ENCODE data around the gene SEC16A.
"Not testable (repeated sequence)": the region's sequence is repeated elsewhere in the genome, so short reads cannot be mapped to it uniquely, and the experiment has no call there.

Gene SEC16A

GRCh38 chr9:136429683-136430491, 53.0 kb downstream of the SEC16A start:
- Histone ChIP-seq H3K27ac (no peak overlapping the region), H2AFZ (ENCODE audit: low read depth) (no peak overlapping the region), H3K36me3 (ENCODE audit: insufficient read depth) (no peaks in the 10 kb centered on the region), H4K20me1 (ENCODE audit: insufficient read depth) (no peaks in the 10 kb centered on the region), H3K4me2 (no peak overlapping the region), H3K79me2 (ENCODE audit: insufficient read depth, low read depth) (no peaks in the 10 kb centered on the region; the same call in 1 of the 2 replicates), H3K4me3 (IDR thresholded peaks at IDR 0.05; ENCODE audit: insufficient read depth, low read depth, low read length) (no peak overlapping the region), H3K4me1 (ENCODE audit: low read depth, poor library complexity, severe bottlenecking) (no peaks in the 10 kb centered on the region), H3K9ac (no peak overlapping the region), H3K27me3 (ENCODE audit: insufficient read depth, low read depth) (no peaks in the 10 kb centered on the region)
- no peak for TF ChIP-seq CTCF (conservative IDR thresholded peaks at IDR 0.05; ENCODE audit: low read depth, low read length)

GRCh38 chr9:136429075-136429628, 53.7 kb downstream of the SEC16A start:
- no peaks in the 10 kb centered on the region for H3K36me3 ChIP-seq (ENCODE audit: insufficient read depth)
- H3K9ac ChIP-seq = no peak overlapping the region
- H2AFZ ChIP-seq (ENCODE audit: low read depth) = no peak overlapping the region
- no peak overlapping the region for H3K4me3 ChIP-seq (IDR thresholded peaks at IDR 0.05; ENCODE audit: insufficient read depth, low read depth, low read length)
- TF ChIP-seq CTCF (conservative IDR thresholded peaks at IDR 0.05; ENCODE audit: low read depth, low read length) = no peak
- no peak overlapping the region for H3K4me2 ChIP-seq
- no peaks in the 10 kb centered on the region for H3K79me2 ChIP-seq (ENCODE audit: insufficient read depth, low read depth)
- H3K27me3 ChIP-seq (ENCODE audit: insufficient read depth, low read depth) = no peaks in the 10 kb centered on the region
- H4K20me1 ChIP-seq (ENCODE audit: insufficient read depth) = no peaks in the 10 kb centered on the region
- no peak overlapping the region for H3K27ac ChIP-seq
- H3K4me1 ChIP-seq (ENCODE audit: low read depth, poor library complexity, severe bottlenecking) = no peaks in the 10 kb centered on the region

- no peak overlapping the region for H3K27ac ChIP-seq
- no peak overlapping the region for H3K4me3 ChIP-seq (IDR thresholded peaks at IDR 0.05; ENCODE audit: insufficient read depth, low read depth, low read length)
- no peaks in the 10 kb centered on the region for H3K79me2 ChIP-seq (ENCODE audit: insufficient read depth, low read depth)
- H3K27me3 ChIP-seq (ENCODE audit: insufficient read depth, low read depth) = no peaks in the 10 kb centered on the region
- no peak overlapping the region for H3K9ac ChIP-seq
- H4K20me1 ChIP-seq (ENCODE audit: insufficient read depth) = no peaks in the 10 kb centered on the region
- no peak overlapping the region for H3K4me2 ChIP-seq
- no peak for TF ChIP-seq CTCF (conservative IDR thresholded peaks at IDR 0.05; ENCODE audit: low read depth, low read length)
- H3K36me3 ChIP-seq (ENCODE audit: insufficient read depth) = 0 out of 2 replicates have a peak, but pooled peaks cover 4% of the 10 kb centered on the region
- H2AFZ ChIP-seq (ENCODE audit: low read depth) = no peak overlapping the region
- no peaks in the 10 kb centered on the region for H3K4me1 ChIP-seq (ENCODE audit: low read depth, poor library complexity, severe bottlenecking)
These were observed 56.1 kb downstream of the SEC16A start for GRCh38 chr9:136426787-136427186.

- not testable (repeated sequence) for H3K4me2 ChIP-seq; H3K27ac ChIP-seq; H4K20me1 ChIP-seq (ENCODE audit: insufficient read depth); H3K79me2 ChIP-seq (ENCODE audit: insufficient read depth, low read depth); H3K36me3 ChIP-seq (ENCODE audit: insufficient read depth); H3K4me3 ChIP-seq (IDR thresholded peaks at IDR 0.05; ENCODE audit: insufficient read depth, low read depth, low read length); H3K9ac ChIP-seq; H3K27me3 ChIP-seq (ENCODE audit: insufficient read depth, low read depth); H2AFZ ChIP-seq (ENCODE audit: low read depth); H3K4me1 ChIP-seq (ENCODE audit: low read depth, poor library complexity, severe bottlenecking)
These were observed 57.5 kb downstream of the SEC16A start for GRCh38 chr9:136425367-136425766.
